ENCODE results near the gene CHAC1.

Gene CHAC1

GRCh38 chr15:40985541-40986330 lies 32.5 kb downstream of the CHAC1 start:
- peak; percentile 76 for DNase-seq (ENCODE audit: low read depth)

- DNase-seq (ENCODE audit: low read depth), result no peak
Observed at GRCh38 chr15:40986820-40987219, 33.5 kb downstream of the CHAC1 start.

- no peak for DNase-seq (ENCODE audit: low read depth)
Observed at GRCh38 chr15:40988156-40988555, 34.9 kb downstream of the CHAC1 start.

- no peak for DNase-seq (ENCODE audit: low read depth)
Observed at GRCh38 chr15:40990080-40990479, 36.8 kb downstream of the CHAC1 start.

GRCh38 chr15:40990789-40991188 lies 37.5 kb downstream of the CHAC1 start:
- no peak for DNase-seq (ENCODE audit: low read depth)

GRCh38 chr15:40991355-40991754 lies 38.1 kb downstream of the CHAC1 start:
- DNase-seq (ENCODE audit: low read depth), result no peak

GRCh38 chr15:40992241-40992741 lies 39.0 kb downstream of the CHAC1 start:
- DNase-seq (ENCODE audit: low read depth), result peak; percentile 48

- no peak for DNase-seq (ENCODE audit: low read depth)
Observed at GRCh38 chr15:40992825-40993224, 39.6 kb downstream of the CHAC1 start.

- DNase-seq (ENCODE audit: low read depth), result no peak
Observed at GRCh38 chr15:40995656-40996055, 42.4 kb downstream of the CHAC1 start.

- peak; percentile 92 for DNase-seq (ENCODE audit: low read depth)
Observed at GRCh38 chr15:40999190-40999589, 45.9 kb downstream of the CHAC1 start.

GRCh38 chr15:41001524-41002214 lies 48.4 kb downstream of the CHAC1 start:
- peak; percentile 57 for DNase-seq (ENCODE audit: low read depth)

- no peak for DNase-seq (ENCODE audit: low read depth)
Observed at GRCh38 chr15:41004490-41004889, 51.2 kb downstream of the CHAC1 start.
